Measurements from ENCODE around the gene SHBG.
"Not testable (repeated sequence)": the region's sequence is repeated elsewhere in the genome, so short reads cannot be mapped to it uniquely, and the experiment has no call there.

Gene SHBG

DNA sequence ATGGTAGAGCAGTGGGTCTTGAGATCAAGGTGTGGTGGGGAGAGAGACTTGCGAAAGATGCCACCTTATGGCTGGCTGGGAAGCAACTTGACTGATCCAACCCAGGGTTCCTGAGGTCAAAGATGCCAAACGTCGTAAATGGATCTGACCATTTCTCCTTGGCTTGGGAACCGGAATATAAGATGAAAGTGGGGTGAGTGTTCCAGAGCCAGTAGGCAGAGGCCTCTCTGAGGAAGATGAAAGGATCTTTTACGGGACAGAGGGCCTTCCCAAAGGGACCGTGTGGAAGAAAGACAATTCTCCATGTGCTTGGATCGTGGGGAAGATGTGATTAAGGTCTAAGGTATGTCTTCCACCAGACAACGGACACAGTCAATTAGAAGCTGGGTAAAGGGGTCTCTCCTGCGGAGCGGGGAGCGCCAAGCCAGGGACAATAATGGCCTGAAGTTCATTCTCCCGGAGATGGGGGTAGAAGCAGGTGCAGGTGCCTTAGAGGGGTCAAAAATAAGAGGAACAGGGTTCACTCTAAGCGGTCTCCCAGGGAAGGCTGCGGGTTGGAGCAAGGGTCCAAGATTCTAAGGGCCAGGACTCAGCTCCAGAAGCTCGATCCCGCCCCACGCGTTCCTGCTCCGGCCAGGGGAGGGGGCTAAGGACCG lies 16.0 kb upstream of the SHBG start:
- no peak for DNase-seq

- peak; percentile 69 for DNase-seq
Measured at GRCh38 chr17:7614425-7615264, 15.3 kb upstream of the SHBG start, which contains the start of gene FXR2. TSS of gene FXR2 (minus strand) at chr17:7614897. CDS start at chr17:7614532, 365 bp downstream.

DNA sequence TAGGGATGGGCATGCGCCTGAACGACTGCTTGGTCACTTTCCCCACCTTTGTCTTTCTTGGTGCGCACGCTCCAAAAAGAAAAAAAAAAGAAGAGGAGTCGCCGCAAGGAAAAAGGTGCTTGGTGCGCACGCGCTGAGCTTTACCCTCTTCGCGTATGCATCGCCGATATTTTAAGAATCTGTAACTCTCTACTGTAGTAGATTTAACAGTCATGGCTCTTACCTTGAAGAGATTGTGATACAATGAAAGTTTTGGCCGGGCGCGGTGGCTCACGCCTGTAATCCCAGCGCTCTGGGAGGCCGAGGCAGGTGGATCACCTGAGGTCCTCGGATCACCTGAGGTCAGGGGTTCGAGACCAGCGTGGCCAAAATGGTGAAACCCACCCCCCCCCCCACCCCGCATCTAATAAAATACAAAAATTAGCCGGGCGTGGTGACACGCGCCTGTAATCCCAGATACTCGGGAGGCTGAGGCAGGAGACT lies 14.6 kb upstream of the SHBG start:
- no peak for DNase-seq

DNA sequence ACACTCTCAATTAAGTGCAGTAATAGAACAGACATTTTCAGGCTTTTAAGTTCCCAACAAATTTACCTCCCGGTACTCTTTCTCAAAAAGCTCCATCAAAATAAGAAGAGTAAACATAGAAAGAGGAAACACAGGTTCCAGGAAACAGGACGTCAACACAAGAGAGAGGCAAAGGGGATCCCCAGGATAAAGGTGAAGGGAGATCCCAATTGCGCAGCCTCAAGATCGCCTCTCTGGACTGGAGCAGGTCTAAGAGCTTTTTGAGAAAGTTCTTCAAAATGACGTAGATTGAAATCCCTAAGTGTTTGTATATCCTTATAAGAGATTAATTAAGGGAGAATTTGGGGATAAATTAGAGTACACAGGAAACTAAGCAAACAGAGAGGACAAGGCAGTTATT lies 11.3 kb upstream of the SHBG start:
- DNase-seq: no peak

GRCh38 chr17:7620835-7621234 lies 9.1 kb upstream of the SHBG start:
- no peak for DNase-seq

- no peak for DNase-seq
Measured at GRCh38 chr17:7623661-7624060, 6.3 kb upstream of the SHBG start.

DNA sequence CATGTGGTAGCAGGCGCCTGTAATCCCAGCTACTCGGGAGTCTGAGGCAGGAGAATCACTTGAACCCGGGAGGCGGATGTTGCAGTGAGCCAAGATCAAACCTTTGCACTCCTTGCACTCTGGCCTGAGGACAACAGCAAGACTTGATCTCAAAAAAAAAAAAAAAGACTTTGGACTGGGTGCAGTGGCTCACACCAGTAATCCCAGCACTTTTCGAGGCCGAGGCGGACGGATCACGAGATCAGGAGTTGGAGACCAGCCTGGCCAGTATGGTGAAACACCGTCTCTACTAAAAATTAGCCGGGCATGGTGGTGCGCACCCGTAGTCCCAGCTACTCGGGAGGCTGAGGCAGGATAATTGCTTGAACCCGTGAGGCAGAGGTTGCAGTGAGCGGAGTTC lies 4.2 kb upstream of the SHBG start:
- not testable (repeated sequence) for DNase-seq

- no peak for DNase-seq
Measured at GRCh38 chr17:7626307-7626706, 3.6 kb upstream of the SHBG start.

GRCh38 chr17:7626956-7627249 lies 3.0 kb upstream of the SHBG start:
- DNase-seq: no peak

- no peak for DNase-seq
Measured at GRCh38 chr17:7627250-7628121, 2.4 kb upstream of the SHBG start, which contains the start of gene SAT2. TSS of gene SAT2 (minus strand) at chr17:7627821. CDS start at chr17:7627635, 186 bp downstream.

GRCh38 chr17:7631398-7632380 lies 1.8 kb downstream of the SHBG start:
- DNase-seq: no peak

DNA sequence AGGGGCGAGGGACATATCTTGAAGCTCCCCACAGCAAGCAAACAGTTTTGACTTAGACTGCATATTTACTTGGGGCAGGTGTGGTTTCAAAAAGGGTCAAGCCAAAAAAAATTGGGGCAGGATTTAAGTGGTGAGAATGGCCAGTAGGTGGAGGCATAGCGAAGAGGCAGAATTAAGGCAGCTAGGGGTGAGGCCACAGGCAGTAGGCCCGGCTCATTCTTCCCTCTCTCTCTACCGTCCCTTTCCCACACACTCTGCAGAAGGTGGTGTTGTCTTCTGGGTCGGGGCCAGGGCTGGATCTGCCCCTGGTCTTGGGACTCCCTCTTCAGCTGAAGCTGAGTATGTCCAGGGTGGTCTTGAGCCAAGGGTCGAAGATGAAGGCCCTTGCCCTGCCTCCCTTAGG lies 2.6 kb downstream of the SHBG start:
- DNase-seq: no peak

GRCh38 chr17:7633093-7633492 lies 3.2 kb downstream of the SHBG start:
- no peak for DNase-seq

- no peak for DNase-seq
Measured at GRCh38 chr17:7634384-7634783, 4.4 kb downstream of the SHBG start.

DNA sequence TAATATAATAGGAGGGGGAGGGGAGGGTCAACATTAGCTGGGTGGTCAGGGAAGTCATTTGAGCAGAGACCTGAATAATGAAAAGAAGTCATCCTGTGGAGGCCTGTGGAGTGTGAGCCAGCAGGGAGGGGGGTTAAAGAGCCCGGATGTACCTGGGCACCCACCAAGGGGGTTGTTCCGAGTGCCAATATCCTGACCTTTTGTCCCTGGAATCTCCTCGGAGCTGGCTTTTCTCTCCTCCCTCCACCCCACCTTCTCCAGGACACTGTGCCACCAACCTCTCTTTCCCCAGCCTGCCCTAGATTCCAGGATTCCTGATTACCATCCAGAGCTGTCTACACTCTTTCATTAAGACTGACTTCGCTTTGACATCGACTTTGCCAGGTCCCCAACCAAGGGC lies 6.2 kb downstream of the SHBG start:
- no peak for DNase-seq

DNA sequence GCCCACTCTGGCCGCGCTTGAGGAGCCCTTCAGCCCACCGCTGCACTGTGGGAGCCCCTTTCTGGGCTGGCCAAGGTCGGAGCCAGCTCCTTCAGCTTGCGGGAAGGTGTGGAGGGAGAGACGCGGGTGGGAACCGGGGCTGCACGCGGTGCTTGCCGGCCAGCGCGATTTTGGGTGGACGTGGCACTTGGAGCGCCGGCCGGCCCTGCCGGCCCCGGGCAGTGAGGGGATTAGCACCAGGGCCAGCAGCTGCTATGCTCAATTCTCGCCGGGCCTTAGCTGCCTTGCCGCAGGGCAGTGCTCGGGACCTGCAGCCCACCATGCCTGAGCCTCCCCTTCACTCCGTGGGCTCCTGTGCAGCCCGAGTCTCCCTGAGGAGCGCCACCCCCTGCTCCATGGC lies 10.8 kb downstream of the SHBG start:
- no peak for DNase-seq

DNA sequence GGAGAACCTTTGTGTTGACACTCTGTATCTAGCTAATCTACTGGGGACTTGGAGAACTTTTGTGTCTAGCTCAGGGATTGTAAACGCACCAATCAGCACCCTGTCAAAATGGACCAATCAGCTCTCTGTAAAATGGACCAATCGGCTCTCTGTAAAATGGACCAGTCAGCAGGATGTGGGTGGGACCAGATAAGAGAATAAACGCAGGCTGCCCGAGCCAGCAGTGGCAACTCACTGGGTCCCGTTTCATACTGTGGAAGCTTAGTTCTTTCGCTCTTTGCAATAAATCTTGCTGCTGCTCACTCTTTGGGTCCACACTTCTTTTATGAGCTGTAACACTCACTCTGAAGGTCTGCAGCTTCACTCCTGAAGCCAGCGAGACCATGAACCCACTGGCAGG lies 11.7 kb downstream of the SHBG start:
- not testable (repeated sequence) for DNase-seq

GRCh38 chr17:7644775-7645174 lies 14.8 kb downstream of the SHBG start:
- DNase-seq: no peak

DNA sequence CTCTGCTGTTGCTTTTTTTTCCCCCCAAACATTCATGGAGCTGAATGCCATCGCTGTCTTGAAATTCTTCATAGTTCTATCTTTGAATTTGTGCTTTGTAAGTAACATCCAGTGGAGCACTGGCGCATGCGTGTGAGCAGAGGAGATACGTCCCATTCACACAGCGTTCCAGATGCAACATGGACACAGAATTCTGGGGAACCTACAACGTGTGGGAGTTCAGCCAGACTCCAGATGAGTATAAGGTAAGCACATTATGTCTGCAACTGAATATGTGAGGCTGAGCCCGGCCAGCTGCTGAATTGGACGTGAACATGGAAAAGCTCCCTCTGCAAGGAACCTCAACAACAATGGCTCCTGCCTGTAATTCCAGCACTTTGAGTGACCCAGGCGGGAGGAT lies 16.5 kb downstream of the SHBG start:
- DNase-seq: no peak

DNA sequence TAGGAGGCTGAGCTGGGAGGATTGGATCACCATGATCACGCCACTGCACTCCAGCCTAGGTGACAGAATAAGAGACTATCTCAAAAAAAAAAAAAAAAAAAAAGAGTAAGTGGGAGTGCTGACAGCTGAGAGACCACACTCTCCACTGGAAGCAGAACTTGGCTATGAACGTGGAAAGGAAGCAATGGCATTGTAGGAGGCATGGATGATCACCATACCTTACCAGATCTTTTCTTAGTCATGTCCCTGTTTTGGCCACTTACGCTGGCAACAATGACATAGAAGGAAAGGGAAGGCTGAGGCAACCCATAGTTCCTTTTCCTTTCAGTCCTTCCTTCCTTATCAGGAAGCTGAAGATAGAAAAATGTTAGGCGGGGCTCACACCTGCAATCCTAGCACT lies 17.1 kb downstream of the SHBG start:
- no peak for DNase-seq

GRCh38 chr17:7650509-7651096 lies 20.7 kb downstream of the SHBG start, which contains the start of gene ATP1B2:
TSS of gene ATP1B2 (plus strand) at chr17:7650926. CDS start at chr17:7651519, 593 bp downstream.
- DNase-seq: peak; percentile 18
